NT2/D1 (cell line): ENCODE data around the gene MT1X.

ENCODE experiments used
- DNase-seq: peaks from one replicate; pipeline ENCODE4 v3.0.0-alpha.2; 2011; ENCODE audit warnings: low read depth, low spot score
- H3K27me3 ChIP-seq: 2 replicates; pipeline ENCODE4 v1.6.0; 2011; ENCODE audit warnings: mild to moderate bottlenecking; ENCODE audit not compliant: insufficient read length, insufficient read depth
- H3K36me3 ChIP-seq: 2 replicates; pipeline ENCODE4 v1.6.1; 2011; ENCODE audit warnings: mild to moderate bottlenecking, low read length, mixed read lengths; ENCODE audit not compliant: insufficient read depth, insufficient read length
- H3K4me1 ChIP-seq: 2 replicates; pipeline ENCODE4 v1.5.1; 2011; ENCODE audit not compliant: insufficient read depth, insufficient read length
- H3K4me3 ChIP-seq: 2 replicates; pipeline ENCODE4 v1.5.1; 2011; ENCODE audit warnings: low read depth; ENCODE audit not compliant: insufficient read length
- H3K9ac ChIP-seq: 2 replicates; pipeline ENCODE4 v1.6.0; 2011; ENCODE audit warnings: low read depth; ENCODE audit not compliant: insufficient read length
- H3K9me3 ChIP-seq: 2 replicates; pipeline ENCODE4 v1.5.1; 2011; ENCODE audit warnings: mild to moderate bottlenecking, low read length; ENCODE audit not compliant: insufficient read depth
- SUZ12 ChIP-seq: IDR thresholded peaks from 2 replicates; pipeline ENCODE4 v1.6.1; 2011; ENCODE audit not compliant: insufficient read length, insufficient read depth; ENCODE audit errors: extremely low read depth
- YY1 ChIP-seq: IDR thresholded peaks from 2 replicates; pipeline ENCODE4 v1.6.1; 2011; ENCODE audit not compliant: insufficient read length, insufficient read depth
- ZNF274 ChIP-seq: IDR thresholded peaks from 2 replicates; pipeline ENCODE4 v1.6.1; 2011; ENCODE audit warnings: mild to moderate bottlenecking, low read depth, low read length

The MT1X gene

GRCh38 chr16:56682703-56683397 is 580 bp downstream of the MT1X start:
- no peak for DNase-seq
- peaks cover 6% of the 10 kb centered on the region for H3K4me1 ChIP-seq
- TF ChIP-seq ZNF274 (no peak), SUZ12 (no peak), YY1 (no peak)
- H3K4me3 ChIP-seq: peak overlapping the region; percentile 94
- peak overlapping the region; percentile 97 for H3K9ac ChIP-seq
- H3K9me3 ChIP-seq: no peaks in the 10 kb centered on the region
- H3K36me3 ChIP-seq: peaks cover 38% of the 10 kb centered on the region
- H3K27me3 ChIP-seq: peaks cover 7% of the 10 kb centered on the region

- Histone ChIP-seq H3K4me1 (peaks cover 6% of the 10 kb centered on the region), H3K4me3 (peak overlapping the region; percentile 94), H3K27me3 (peaks cover 7% of the 10 kb centered on the region), H3K36me3 (peaks cover 38% of the 10 kb centered on the region), H3K9me3 (no peaks in the 10 kb centered on the region), H3K9ac (peak overlapping the region; percentile 97)
- TF ChIP-seq SUZ12: no peak
- TF ChIP-seq YY1: no peak
- no peak for TF ChIP-seq ZNF274
- no peak for DNase-seq
These were observed 1.3 kb downstream of the MT1X start for GRCh38 chr16:56683424-56684172.

GRCh38 chr16:56684256-56684925 is 2.1 kb downstream of the MT1X start:
- no peak overlapping the region for H3K4me3 ChIP-seq

GRCh38 chr16:56684926-56685590 is 2.8 kb downstream of the MT1X start:
- no peaks in the 10 kb centered on the region for H3K9me3 ChIP-seq
- TF ChIP-seq YY1: no peak
- TF ChIP-seq ZNF274: no peak
- TF ChIP-seq SUZ12: no peak
- H3K36me3 ChIP-seq: peaks cover 38% of the 10 kb centered on the region
- H3K4me1 ChIP-seq: peaks cover 8% of the 10 kb centered on the region
- H3K27me3 ChIP-seq: peaks cover 7% of the 10 kb centered on the region
- H3K4me3 ChIP-seq: no peak overlapping the region
- no peak overlapping the region for H3K9ac ChIP-seq
- no peak for DNase-seq

More at GRCh38 chr16:56684256-56684925, 2.1 kb downstream of the MT1X start:
- TF ChIP-seq SUZ12: no peak
- TF ChIP-seq ZNF274: no peak
- TF ChIP-seq YY1: no peak
- Histone ChIP-seq H3K27me3 (peaks cover 7% of the 10 kb centered on the region), H3K9ac (no peak overlapping the region), H3K4me1 (peaks cover 6% of the 10 kb centered on the region), H3K9me3 (no peaks in the 10 kb centered on the region), H3K36me3 (peaks cover 38% of the 10 kb centered on the region)
- no peak for DNase-seq

GRCh38 chr16:56686758-56687157 is 4.5 kb downstream of the MT1X start:
- peaks cover 8% of the 10 kb centered on the region for H3K4me1 ChIP-seq

GRCh38 chr16:56688762-56689161 is 6.5 kb downstream of the MT1X start:
- Histone ChIP-seq H3K9ac (no peak overlapping the region), H3K4me3 (no peak overlapping the region), H3K36me3 (peaks cover 24% of the 10 kb centered on the region), H3K27me3 (no peaks in the 10 kb centered on the region), H3K9me3 (no peaks in the 10 kb centered on the region), H3K4me1 (peaks cover 2% of the 10 kb centered on the region)
- TF ChIP-seq ZNF274 (no peak), YY1 (no peak), SUZ12 (no peak)
- DNase-seq: no peak

More at GRCh38 chr16:56686758-56687157, 4.5 kb downstream of the MT1X start:
- H3K4me3 ChIP-seq: no peak overlapping the region
- H3K9ac ChIP-seq: no peak overlapping the region
- H3K36me3 ChIP-seq: peaks cover 38% of the 10 kb centered on the region
- H3K27me3 ChIP-seq: no peaks in the 10 kb centered on the region
- DNase-seq: no peak
- no peak for TF ChIP-seq YY1
- TF ChIP-seq SUZ12: no peak
- TF ChIP-seq ZNF274: no peak
- H3K9me3 ChIP-seq: no peaks in the 10 kb centered on the region
